Keratinocyte (primary cell): ENCODE measurements around the gene ASF1B. TPM values are rescaled to one million over a fixed set of nuclear protein-coding genes. Genes with fewer than 3 reads are reported as not detected.

Experiments
- DNase-seq: peaks from one replicate; pipeline ENCODE4 v3.0.0-alpha.2; 2011; ENCODE audit warnings: low read depth, missing footprints, low spot score
- FAIRE-seq: peaks from 2 replicates; lab custom pipeline; 2011; peaks lifted over from hg19 to GRCh38; lab: Jason Lieb, UNC
- H2AFZ ChIP-seq: 2 replicates; pipeline ENCODE4 v1.6.0; 2012; ENCODE audit warnings: low read length, control low read depth, inconsistent platforms; ENCODE audit not compliant: control insufficient read depth
- H3K27ac ChIP-seq: 2 replicates; pipeline ENCODE4 v1.5.1; 2011; ENCODE audit warnings: low read length; ENCODE audit not compliant: control insufficient read depth, insufficient read depth
- H3K27me3 ChIP-seq: 3 replicates; pipeline ENCODE4 v1.6.0; 2011; ENCODE audit warnings: low read length; ENCODE audit not compliant: control insufficient read depth, insufficient read depth; ENCODE audit errors: extremely low read depth
- H3K36me3 ChIP-seq, 2 experiments: 2 replicates in 1 of 2; 3 replicates in 1 of 2; pipeline ENCODE4 v1.5.1; 2011; ENCODE audit warnings: low read length in 2 of 2, mild to moderate bottlenecking in 1 of 2; ENCODE audit not compliant: control insufficient read depth in 2 of 2, insufficient read depth in 2 of 2; ENCODE audit errors: extremely low read depth in 1 of 2
- H3K4me1 ChIP-seq: 3 replicates; pipeline ENCODE4 v1.5.1; 2011; ENCODE audit warnings: low read length; ENCODE audit not compliant: control insufficient read depth, insufficient read depth; ENCODE audit errors: extremely low read depth
- H3K4me2 ChIP-seq: 3 replicates; pipeline ENCODE4 v1.6.0; 2011; ENCODE audit warnings: low read depth, low read length; ENCODE audit not compliant: control insufficient read depth, insufficient read depth; ENCODE audit errors: extremely low read depth
- H3K4me3 ChIP-seq, 3 experiments: fragments of 200-600 bp in 1 of 3; sonication (generic) in 1 of 3; 2 replicates in 2 of 3; 3 replicates in 1 of 3; pipeline ENCODE4 v1.5.1; 2011 to 2016; ENCODE audit warnings: low read length in 3 of 3, mild to moderate bottlenecking in 3 of 3, control low read depth in 2 of 3, inconsistent platforms in 1 of 3, low read depth in 1 of 3, mixed read lengths in 1 of 3, mixed run types in 1 of 3, moderate library complexity in 1 of 3; ENCODE audit not compliant: control insufficient read depth in 2 of 3, insufficient read depth in 2 of 3; ENCODE audit errors: extremely low read depth in 1 of 3
- H3K79me2 ChIP-seq: 2 replicates; pipeline ENCODE4 v1.6.0; 2012; ENCODE audit warnings: low read length; ENCODE audit not compliant: control insufficient read depth, insufficient read depth
- H3K9ac ChIP-seq: 3 replicates; pipeline ENCODE4 v1.6.0; 2011; ENCODE audit warnings: low read length; ENCODE audit not compliant: control insufficient read depth, insufficient read depth; ENCODE audit errors: extremely low read depth
- H3K9me1 ChIP-seq: 3 replicates; pipeline ENCODE4 v1.6.0; 2011; ENCODE audit warnings: low read length; ENCODE audit not compliant: control insufficient read depth, insufficient read depth; ENCODE audit errors: extremely low read depth
- H3K9me3 ChIP-seq: 2 replicates; pipeline ENCODE4 v1.5.1; 2012; ENCODE audit warnings: low read depth, low read length; ENCODE audit not compliant: control insufficient read depth
- H4K20me1 ChIP-seq: 3 replicates; pipeline ENCODE4 v1.6.0; 2011; ENCODE audit warnings: low read length; ENCODE audit not compliant: control insufficient read depth, insufficient read depth; ENCODE audit errors: extremely low read depth
- CTCF ChIP-seq, 3 experiments: IDR thresholded peaks in 1 of 3; conservative IDR thresholded peaks in 1 of 3; optimal IDR thresholded peaks in 1 of 3; 2 replicates in 2 of 3; 3 replicates in 1 of 3; pipeline versions ENCODE3 to v1.5.1; 2011; ENCODE audit warnings: low read length in 3 of 3, mild to moderate bottlenecking in 3 of 3, moderate library complexity in 2 of 3, control low read depth in 1 of 3, inconsistent platforms in 1 of 3; ENCODE audit not compliant: insufficient read depth in 2 of 3; ENCODE audit errors: extremely low read depth in 1 of 3
- EZH2 ChIP-seq: IDR thresholded peaks from one replicate; pipeline ENCODE4 v1.6.1; 2012; ENCODE audit warnings: inconsistent platforms, mild to moderate bottlenecking, low read length, moderate library complexity
- dilution Hi-C: fragments of 300-500 bp; cut with MboI; formaldehyde crosslinking; loops from one replicate; pipeline ENCODE4 v1.7.0; 2020; ENCODE audit warnings: low sequenced_read_pairs; ENCODE audit not compliant: extremely low pct_ligation_motif_present
- polyA plus RNA-seq, 5 experiments: library from polyadenylated mRNA; depleted of rRNA in 3 of 5; stranded (reverse) in 3 of 5; stranded (forward) in 1 of 5; unstranded in 1 of 5; fragments of >200 nt; gene quantifications; 1 replicate in 1 of 5; 2 replicates in 3 of 5; 3 replicates in 1 of 5; pipeline versions ENCODE4 v1.2.1 to v1.2.3, GENCODE V29; 2011 to 2012; ENCODE audit warnings: missing spikeins in 2 of 5, low read depth in 1 of 5, low replicate concordance in 1 of 5

ASF1B gene
- polyA plus RNA-seq, 1 donor (not counting 4 experiments of a cell fraction or from before 2014, with no cell fraction given), result 7.8 TPM

GRCh38 chr19:14167576-14168138 lies 31.3 kb upstream of the ASF1B start:
- Histone ChIP-seq H3K9ac (no peak overlapping the region), H2AFZ (no peak overlapping the region), H3K9me3 (no peaks in the 10 kb centered on the region), H3K9me1 (no peaks in the 10 kb centered on the region), H3K4me1 (no peaks in the 10 kb centered on the region), H3K4me2 (no peak overlapping the region), H3K4me3 (no peak overlapping the region), H3K27ac (no peak overlapping the region), H3K36me3 (no peaks in the 10 kb centered on the region), H3K79me2 (no peaks in the 10 kb centered on the region), H3K27me3 (no peaks in the 10 kb centered on the region), H4K20me1 (no peaks in the 10 kb centered on the region)
- no peak for TF ChIP-seq CTCF (optimal IDR thresholded peaks at IDR 0.05 in 1 of 3, IDR thresholded peaks at IDR 0.05 in 1 of 3, conservative IDR thresholded peaks at IDR 0.05 in 1 of 3; ENCODE audit: extremely low read depth in 1 of 3, insufficient read depth in 2 of 3, low read length in 3 of 3)
- no peak for TF ChIP-seq EZH2
- FAIRE-seq (no peak), DNase-seq (no peak)
- dilution Hi-C loops, result no loop called here

- no peaks in the 10 kb centered on the region for H3K27me3 ChIP-seq
- no peak overlapping the region for H3K9ac ChIP-seq
- no peak for FAIRE-seq
- no peaks in the 10 kb centered on the region for H3K4me1 ChIP-seq
- no peaks in the 10 kb centered on the region for H4K20me1 ChIP-seq
- no peak overlapping the region for H3K4me3 ChIP-seq
- dilution Hi-C loops, result no loop called here
- DNase-seq, result no peak
- no peaks in the 10 kb centered on the region for H3K9me3 ChIP-seq
- no peak overlapping the region for H3K4me2 ChIP-seq
- H3K27ac ChIP-seq, result no peak overlapping the region
- no peaks in the 10 kb centered on the region for H3K36me3 ChIP-seq
- no peaks in the 10 kb centered on the region for H3K79me2 ChIP-seq
- TF ChIP-seq EZH2 (no peak), CTCF (optimal IDR thresholded peaks at IDR 0.05 in 1 of 3, IDR thresholded peaks at IDR 0.05 in 1 of 3, conservative IDR thresholded peaks at IDR 0.05 in 1 of 3; ENCODE audit: extremely low read depth in 1 of 3, insufficient read depth in 2 of 3, low read length in 3 of 3) (no peak)
- H3K9me1 ChIP-seq, result no peaks in the 10 kb centered on the region
- H2AFZ ChIP-seq, result no peak overlapping the region
Measured at GRCh38 chr19:14166999-14167575, 30.7 kb upstream of the ASF1B start.
